ENCODE data around the gene EPS15.

DNA sequence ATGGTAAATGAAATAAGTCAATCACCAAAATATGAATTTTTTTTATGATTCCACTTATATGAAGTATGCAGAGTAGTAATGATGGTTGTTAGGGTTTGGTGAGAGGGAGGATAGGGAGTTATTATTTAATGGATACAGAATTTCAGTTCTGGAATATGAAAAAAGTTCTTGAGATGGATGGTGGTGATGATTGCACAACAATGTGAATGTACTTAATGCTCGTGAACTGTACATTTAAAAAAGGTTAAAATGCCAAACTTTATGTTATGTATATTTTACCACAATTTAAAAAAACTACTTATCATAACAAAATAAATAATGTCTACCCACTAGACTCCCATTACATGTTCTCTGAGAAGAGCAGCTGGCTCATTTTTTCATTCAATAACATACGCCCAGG is 133.3 kb downstream of the EPS15 start:
- TF ChIP-seq, protein P1, sequence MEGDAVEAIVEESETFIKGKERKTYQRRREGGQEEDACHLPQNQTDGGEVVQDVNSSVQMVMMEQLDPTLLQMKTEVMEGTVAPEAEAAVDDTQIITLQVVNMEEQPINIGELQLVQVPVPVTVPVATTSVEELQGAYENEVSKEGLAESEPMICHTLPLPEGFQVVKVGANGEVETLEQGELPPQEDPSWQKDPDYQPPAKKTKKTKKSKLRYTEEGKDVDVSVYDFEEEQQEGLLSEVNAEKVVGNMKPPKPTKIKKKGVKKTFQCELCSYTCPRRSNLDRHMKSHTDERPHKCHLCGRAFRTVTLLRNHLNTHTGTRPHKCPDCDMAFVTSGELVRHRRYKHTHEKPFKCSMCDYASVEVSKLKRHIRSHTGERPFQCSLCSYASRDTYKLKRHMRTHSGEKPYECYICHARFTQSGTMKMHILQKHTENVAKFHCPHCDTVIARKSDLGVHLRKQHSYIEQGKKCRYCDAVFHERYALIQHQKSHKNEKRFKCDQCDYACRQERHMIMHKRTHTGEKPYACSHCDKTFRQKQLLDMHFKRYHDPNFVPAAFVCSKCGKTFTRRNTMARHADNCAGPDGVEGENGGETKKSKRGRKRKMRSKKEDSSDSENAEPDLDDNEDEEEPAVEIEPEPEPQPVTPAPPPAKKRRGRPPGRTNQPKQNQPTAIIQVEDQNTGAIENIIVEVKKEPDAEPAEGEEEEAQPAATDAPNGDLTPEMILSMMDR (IDR thresholded peaks at IDR 0.05): no peak
- TF ChIP-seq POLR2A (IDR thresholded peaks at IDR 0.05; ENCODE audit: low read depth) (no peak), POLR2AphosphoS5 (IDR thresholded peaks at IDR 0.05) (no peak)
